Breast epithelium (tissue), 4 donors: ENCODE results near the gene DOCK9. TPM values are rescaled to one million over a fixed set of nuclear protein-coding genes. Genes with fewer than 3 reads are reported as not detected.
A peak's percentile ranks its signal among the peaks of the same experiment; 100 is the strongest.

ENCODE experiments used
- DNase-seq, 2 donors: peaks; one replicate each; pipeline ENCODE4 v3.0.0-alpha.2; 2019; ENCODE audit warnings: low spot score in 2 of 2
- H3K27ac ChIP-seq, 2 donors: fragments of 200-600 bp; sonication (generic) in 1 of 2; one replicate each; pipeline ENCODE4 v1.5.1; 2016 to 2019; ENCODE audit warnings: mild to moderate bottlenecking in 1 of 2
- H3K27me3 ChIP-seq, 2 donors: fragments of 200-600 bp; sonication (generic) in 1 of 2; one replicate each; pipeline versions ENCODE4 v1.5.1 to v1.6.0; 2017 to 2019; ENCODE audit warnings: control low read depth in 1 of 2, mild to moderate bottlenecking in 1 of 2
- H3K36me3 ChIP-seq: fragments of 200-600 bp; one replicate; pipeline ENCODE4 v1.5.1; 2019
- H3K4me1 ChIP-seq, 2 donors: fragments of 200-600 bp; sonication (generic); one replicate each; pipeline ENCODE4 v1.5.1; 2016 to 2019; ENCODE audit warnings: control low read depth in 1 of 2
- H3K4me3 ChIP-seq, 3 donors: fragments of 200-600 bp; sonication (generic); 1 replicate in 2 of 3; 2 replicates in 1 of 3; pipeline ENCODE4 v1.5.1; 2016 to 2019; ENCODE audit warnings: mild to moderate bottlenecking in 3 of 3, moderate library complexity in 2 of 3
- H3K9me3 ChIP-seq, 2 donors: fragments of 200-600 bp; sonication (generic) in 1 of 2; one replicate each; pipeline ENCODE4 v1.5.1; 2016 to 2019; ENCODE audit warnings: control low read depth in 1 of 2
- CTCF ChIP-seq, 3 donors: fragments of 450-650 bp; IDR thresholded peaks; one replicate each; pipeline ENCODE4 v1.5.1; 2016 to 2017; ENCODE audit warnings: antibody characterized with exemption in 3 of 3, mild to moderate bottlenecking in 3 of 3, moderate library complexity in 3 of 3
- POLR2A ChIP-seq: fragments of 450-650 bp; IDR thresholded peaks from one replicate; pipeline ENCODE4 v1.6.1; 2016; ENCODE audit warnings: antibody characterized with exemption, mild to moderate bottlenecking, moderate library complexity
- POLR2AphosphoS5 ChIP-seq, 3 donors: sonication (generic); formaldehyde crosslinking; IDR thresholded peaks; one replicate each; pipeline ENCODE4 v1.6.1; 2017; ENCODE audit warnings: antibody characterized with exemption in 3 of 3
- intact Hi-C: fragments of 100-400 bp; cut with DNase I; formaldehyde crosslinking; loops from one replicate; pipeline ENCODE4 v1.15.1; 2023; ENCODE audit warnings: low total_unique reads
- total RNA-seq, 3 donors: library from RNA; depleted of rRNA; stranded (reverse); fragments of >200 nt; gene quantifications; one replicate each; pipeline ENCODE4 v1.1.0, GENCODE V29; 2016

The DOCK9 gene
- total RNA-seq, 3 donors from 2014 or later, result 85.5 to 155 (median 92.2) TPM

GRCh38 chr13:98912846-98913245, 65.0 kb downstream of the DOCK9 start:
- TF ChIP-seq CTCF (IDR thresholded peaks at IDR 0.05), result no peak
- TF ChIP-seq POLR2A, result no peak
- TF ChIP-seq POLR2AphosphoS5 (IDR thresholded peaks at IDR 0.05), result no peak
- H3K36me3 ChIP-seq, result no peaks in the 10 kb centered on the region
- intact Hi-C loops, result no loop called here
- no peaks in the 10 kb centered on the region for H3K9me3 ChIP-seq
- H3K27ac ChIP-seq, result no peak overlapping the region
- H3K4me1 ChIP-seq, result no peaks in the 10 kb centered on the region
- H3K4me3 ChIP-seq, result no peak overlapping the region
- H3K27me3 ChIP-seq, result no peaks in the 10 kb centered on the region
- DNase-seq, result no peak

GRCh38 chr13:98910501-98910951, 67.3 kb downstream of the DOCK9 start:
- Histone ChIP-seq H3K27me3 (no peaks in the 10 kb centered on the region), H3K4me3 (no peak overlapping the region), H3K4me1 (no peaks in the 10 kb centered on the region), H3K36me3 (no peaks in the 10 kb centered on the region), H3K9me3 (no peaks in the 10 kb centered on the region), H3K27ac (peak overlapping the region; percentile 43 to 67)
- intact Hi-C loops, result no loop called here
- TF ChIP-seq POLR2A (no peak), POLR2AphosphoS5 (IDR thresholded peaks at IDR 0.05) (peak in 1 of 3 donors; percentile 18), CTCF (IDR thresholded peaks at IDR 0.05) (no peak)
- no peak for DNase-seq

GRCh38 chr13:98909016-98909415, 68.8 kb downstream of the DOCK9 start:
- Histone ChIP-seq H3K27ac (peak overlapping the region in 1 of 2 donors; percentile 67), H3K9me3 (no peaks in the 10 kb centered on the region), H3K4me3 (no peak overlapping the region), H3K27me3 (no peaks in the 10 kb centered on the region), H3K4me1 (no peaks in the 10 kb centered on the region), H3K36me3 (no peaks in the 10 kb centered on the region)
- no peak for TF ChIP-seq CTCF (IDR thresholded peaks at IDR 0.05)
- no peak for TF ChIP-seq POLR2A
- TF ChIP-seq POLR2AphosphoS5 (IDR thresholded peaks at IDR 0.05), result no peak
- no peak for DNase-seq
- intact Hi-C loops, result loop anchor here (5.0 kb wide), 1 partner anchor 412 kb away; no protein-coding TSS in a partner anchor

- no peaks in the 10 kb centered on the region for H3K9me3 ChIP-seq
- TF ChIP-seq CTCF (IDR thresholded peaks at IDR 0.05) (no peak), POLR2A (no peak), POLR2AphosphoS5 (IDR thresholded peaks at IDR 0.05) (no peak)
- DNase-seq, result no peak
- no peaks in the 10 kb centered on the region for H3K27me3 ChIP-seq
- no peak overlapping the region for H3K4me3 ChIP-seq
- no peaks in the 10 kb centered on the region for H3K36me3 ChIP-seq
- intact Hi-C loops, result loop anchor here (5.0 kb wide), 1 partner anchor 410 kb away; no protein-coding TSS in a partner anchor
- no peak overlapping the region for H3K27ac ChIP-seq
- no peaks in the 10 kb centered on the region for H3K4me1 ChIP-seq
These were observed 70.9 kb downstream of the DOCK9 start for GRCh38 chr13:98906746-98907502.

GRCh38 chr13:98905199-98905598, 72.7 kb downstream of the DOCK9 start:
- H3K27me3 ChIP-seq, result no peaks in the 10 kb centered on the region
- H3K27ac ChIP-seq, result no peak overlapping the region
- no peaks in the 10 kb centered on the region for H3K9me3 ChIP-seq
- H3K36me3 ChIP-seq, result peaks cover 9% of the 10 kb centered on the region
- TF ChIP-seq POLR2A (no peak), CTCF (IDR thresholded peaks at IDR 0.05) (no peak)
- no peak overlapping the region for H3K4me3 ChIP-seq
- H3K4me1 ChIP-seq, result no peaks in the 10 kb centered on the region
- intact Hi-C loops, result loop anchor here (5.0 kb wide), 1 partner anchor 408 kb away; no protein-coding TSS in a partner anchor
- DNase-seq, result no peak
